ENCODE measurements around the gene FAM43A. TPM values are rescaled to one million over a fixed set of nuclear protein-coding genes. Genes with fewer than 3 reads are reported as not detected.

Gene FAM43A
- total RNA-seq, 1 donor from 2014 or later, result 7.6 TPM

DNA sequence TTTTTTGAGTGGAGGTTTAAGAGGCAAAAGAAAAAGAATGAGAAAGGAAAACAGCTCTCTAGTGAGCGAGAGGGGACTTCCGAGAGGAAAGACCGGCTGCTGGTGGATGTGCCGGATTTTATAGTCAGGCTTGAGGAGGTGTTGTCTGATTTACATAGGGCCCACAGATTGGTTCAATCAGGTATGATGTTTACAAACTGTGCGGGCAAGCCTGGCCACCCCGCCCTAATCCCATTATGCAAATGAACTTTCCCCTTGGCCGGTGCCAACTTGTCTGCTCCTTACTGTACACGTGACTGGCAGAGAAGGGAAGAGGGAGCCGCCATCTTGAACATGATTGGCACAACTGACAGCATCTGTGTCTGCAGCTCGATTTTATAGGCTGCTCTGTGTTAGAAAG is 44.7 kb downstream of the FAM43A start:
- Histone ChIP-seq H3K4me1 (ENCODE audit: insufficient read depth, low read length) (no peaks in the 10 kb centered on the region), H3K27me3 (ENCODE audit: insufficient read depth, low read length) (peaks cover 27% of the 10 kb centered on the region), H3K36me3 (ENCODE audit: insufficient read depth, low read length) (no peaks in the 10 kb centered on the region), H3K9ac (ENCODE audit: low read length) (no peak overlapping the region), H3K4me2 (ENCODE audit: low read length) (no peak overlapping the region), H3K27ac (ENCODE audit: low read depth, low read length) (no peak overlapping the region), H3K9me3 (ENCODE audit: insufficient read depth, low read depth, low read length) (no peaks in the 10 kb centered on the region), H3K79me2 (ENCODE audit: insufficient read depth, low read length) (no peaks in the 10 kb centered on the region), H3K4me3 (ENCODE audit: insufficient read depth, low read depth, low read length) (no peak overlapping the region), H2AFZ (ENCODE audit: low read depth, low read length) (no peak overlapping the region), H4K20me1 (ENCODE audit: insufficient read depth, low read length) (no peaks in the 10 kb centered on the region)
- FAIRE-seq (no peak), DNase-seq (ENCODE audit: low read depth) (no peak)
- peaks cover 4% of the 10 kb centered on the region for H3K4me1 Mint-ChIP-seq (ENCODE audit: low read depth, unreplicated experiment)
- peaks cover 38% of the 10 kb centered on the region for H3K27me3 Mint-ChIP-seq (ENCODE audit: low read depth, unreplicated experiment)
- peaks cover 5% of the 10 kb centered on the region for H3K9me3 Mint-ChIP-seq (ENCODE audit: unreplicated experiment)
- no peak overlapping the region for H3K4me3 Mint-ChIP-seq (ENCODE audit: unreplicated experiment)
- no peak for TF ChIP-seq EZH2 (IDR thresholded peaks at IDR 0.05; ENCODE audit: insufficient read depth, low read length)
- TF ChIP-seq, protein P1, sequence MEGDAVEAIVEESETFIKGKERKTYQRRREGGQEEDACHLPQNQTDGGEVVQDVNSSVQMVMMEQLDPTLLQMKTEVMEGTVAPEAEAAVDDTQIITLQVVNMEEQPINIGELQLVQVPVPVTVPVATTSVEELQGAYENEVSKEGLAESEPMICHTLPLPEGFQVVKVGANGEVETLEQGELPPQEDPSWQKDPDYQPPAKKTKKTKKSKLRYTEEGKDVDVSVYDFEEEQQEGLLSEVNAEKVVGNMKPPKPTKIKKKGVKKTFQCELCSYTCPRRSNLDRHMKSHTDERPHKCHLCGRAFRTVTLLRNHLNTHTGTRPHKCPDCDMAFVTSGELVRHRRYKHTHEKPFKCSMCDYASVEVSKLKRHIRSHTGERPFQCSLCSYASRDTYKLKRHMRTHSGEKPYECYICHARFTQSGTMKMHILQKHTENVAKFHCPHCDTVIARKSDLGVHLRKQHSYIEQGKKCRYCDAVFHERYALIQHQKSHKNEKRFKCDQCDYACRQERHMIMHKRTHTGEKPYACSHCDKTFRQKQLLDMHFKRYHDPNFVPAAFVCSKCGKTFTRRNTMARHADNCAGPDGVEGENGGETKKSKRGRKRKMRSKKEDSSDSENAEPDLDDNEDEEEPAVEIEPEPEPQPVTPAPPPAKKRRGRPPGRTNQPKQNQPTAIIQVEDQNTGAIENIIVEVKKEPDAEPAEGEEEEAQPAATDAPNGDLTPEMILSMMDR (IDR thresholded peaks at IDR 0.05; ENCODE audit: insufficient read depth, low read depth, low read length), result no peak
- H3K36me3 Mint-ChIP-seq (ENCODE audit: low read depth, unreplicated experiment), result no peaks in the 10 kb centered on the region
- no peak overlapping the region for H3K27ac Mint-ChIP-seq (ENCODE audit: unreplicated experiment)

DNA sequence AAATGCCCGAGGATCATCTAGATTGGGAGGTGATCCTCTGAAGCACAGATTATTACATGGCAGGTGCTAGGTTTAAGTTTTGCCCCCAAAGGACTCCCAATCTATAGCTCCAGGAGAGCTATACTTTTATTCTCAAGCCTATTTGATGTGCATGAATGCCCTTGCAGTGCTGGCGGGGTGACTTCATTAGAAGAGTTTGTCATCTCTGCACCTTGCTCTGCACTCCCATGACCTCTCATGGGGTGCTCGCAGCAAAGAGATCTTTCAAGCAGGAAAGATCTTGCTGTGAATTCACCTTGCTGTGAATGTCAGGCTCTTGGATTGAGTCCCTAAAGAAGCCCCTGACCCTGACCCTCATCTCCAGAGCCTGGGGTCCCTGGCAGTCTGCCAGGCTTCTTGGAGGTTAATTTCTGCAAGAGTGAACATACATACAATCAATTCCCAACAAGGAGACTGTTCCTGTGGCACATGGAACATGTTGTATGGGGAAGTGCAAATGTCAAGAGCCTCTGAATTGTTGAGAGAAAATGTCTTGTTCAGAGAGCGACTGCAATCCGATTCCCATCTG is 45.9 kb downstream of the FAM43A start:
- H3K4me3 Mint-ChIP-seq (ENCODE audit: unreplicated experiment), result no peak overlapping the region
- TF ChIP-seq, protein P1 (IDR thresholded peaks at IDR 0.05; ENCODE audit: insufficient read depth, low read depth, low read length), result no peak
- no peak for TF ChIP-seq EZH2 (IDR thresholded peaks at IDR 0.05; ENCODE audit: insufficient read depth, low read length)
- Histone ChIP-seq H3K9me3 (ENCODE audit: insufficient read depth, low read depth, low read length) (no peaks in the 10 kb centered on the region), H3K4me1 (ENCODE audit: insufficient read depth, low read length) (no peaks in the 10 kb centered on the region), H3K27me3 (ENCODE audit: insufficient read depth, low read length) (peaks cover 27% of the 10 kb centered on the region), H3K9ac (ENCODE audit: low read length) (no peak overlapping the region), H3K36me3 (ENCODE audit: insufficient read depth, low read length) (no peaks in the 10 kb centered on the region), H2AFZ (ENCODE audit: low read depth, low read length) (no peak overlapping the region), H3K79me2 (ENCODE audit: insufficient read depth, low read length) (no peaks in the 10 kb centered on the region), H3K4me3 (ENCODE audit: insufficient read depth, low read depth, low read length) (no peak overlapping the region), H3K27ac (ENCODE audit: low read depth, low read length) (no peak overlapping the region), H4K20me1 (ENCODE audit: insufficient read depth, low read length) (no peaks in the 10 kb centered on the region), H3K4me2 (ENCODE audit: low read length) (no peak overlapping the region)
- H3K9me3 Mint-ChIP-seq (ENCODE audit: unreplicated experiment), result peaks cover 5% of the 10 kb centered on the region
- peaks cover 29% of the 10 kb centered on the region for H3K27me3 Mint-ChIP-seq (ENCODE audit: low read depth, unreplicated experiment)
- DNase-seq (ENCODE audit: low read depth) (no peak), FAIRE-seq (no peak)
- no peaks in the 10 kb centered on the region for H3K36me3 Mint-ChIP-seq (ENCODE audit: low read depth, unreplicated experiment)
- H3K4me1 Mint-ChIP-seq (ENCODE audit: low read depth, unreplicated experiment), result peaks cover 4% of the 10 kb centered on the region
- no peak overlapping the region for H3K27ac Mint-ChIP-seq (ENCODE audit: unreplicated experiment)

DNA sequence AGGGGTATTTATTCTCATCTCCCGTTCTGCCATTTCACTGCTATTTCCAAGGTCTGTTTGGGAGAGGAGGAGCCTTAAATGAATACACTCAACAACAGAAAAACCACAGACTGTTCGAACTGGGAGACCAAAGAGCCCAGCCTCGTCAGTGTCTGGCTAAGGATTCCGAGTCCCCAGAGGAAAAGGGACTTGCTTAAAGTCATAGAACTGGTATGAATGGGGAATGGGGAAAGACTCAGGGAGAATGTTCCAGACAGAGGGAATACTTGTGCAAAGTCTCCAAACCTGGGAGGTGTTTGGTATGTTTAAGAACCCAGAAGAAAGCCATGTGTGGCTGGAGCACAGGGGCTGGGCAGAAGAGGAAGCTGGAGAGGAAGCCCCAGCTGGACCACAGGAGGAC is 46.9 kb downstream of the FAM43A start:
- H3K9me3 Mint-ChIP-seq (ENCODE audit: unreplicated experiment), result peaks cover 5% of the 10 kb centered on the region
- Histone ChIP-seq H3K27ac (ENCODE audit: low read depth, low read length) (no peak overlapping the region), H3K4me1 (ENCODE audit: insufficient read depth, low read length) (no peaks in the 10 kb centered on the region), H3K9me3 (ENCODE audit: insufficient read depth, low read depth, low read length) (no peaks in the 10 kb centered on the region), H4K20me1 (ENCODE audit: insufficient read depth, low read length) (no peaks in the 10 kb centered on the region), H2AFZ (ENCODE audit: low read depth, low read length) (no peak overlapping the region), H3K79me2 (ENCODE audit: insufficient read depth, low read length) (no peaks in the 10 kb centered on the region), H3K9ac (ENCODE audit: low read length) (no peak overlapping the region), H3K4me3 (ENCODE audit: insufficient read depth, low read depth, low read length) (no peak overlapping the region), H3K4me2 (ENCODE audit: low read length) (no peak overlapping the region), H3K27me3 (ENCODE audit: insufficient read depth, low read length) (peaks cover 37% of the 10 kb centered on the region), H3K36me3 (ENCODE audit: insufficient read depth, low read length) (no peaks in the 10 kb centered on the region)
- no peak overlapping the region for H3K27ac Mint-ChIP-seq (ENCODE audit: unreplicated experiment)
- no peaks in the 10 kb centered on the region for H3K36me3 Mint-ChIP-seq (ENCODE audit: low read depth, unreplicated experiment)
- FAIRE-seq (no peak), DNase-seq (ENCODE audit: low read depth) (no peak)
- H3K4me3 Mint-ChIP-seq (ENCODE audit: unreplicated experiment), result no peak overlapping the region
- TF ChIP-seq, protein P1 (IDR thresholded peaks at IDR 0.05; ENCODE audit: insufficient read depth, low read depth, low read length), result no peak
- TF ChIP-seq EZH2 (IDR thresholded peaks at IDR 0.05; ENCODE audit: insufficient read depth, low read length), result no peak
- H3K27me3 Mint-ChIP-seq (ENCODE audit: low read depth, unreplicated experiment), result peaks cover 29% of the 10 kb centered on the region
- H3K4me1 Mint-ChIP-seq (ENCODE audit: low read depth, unreplicated experiment), result peaks cover 4% of the 10 kb centered on the region

Data from astrocyte (in vitro differentiated cells and primary cell).